ENCODE data around the gene LHX3. TPM values are rescaled to one million over a fixed set of nuclear protein-coding genes. Genes with fewer than 3 reads are reported as not detected.

The LHX3 gene
- total RNA-seq, 1 experiment from 2014 or later = 0.07 TPM

DNA sequence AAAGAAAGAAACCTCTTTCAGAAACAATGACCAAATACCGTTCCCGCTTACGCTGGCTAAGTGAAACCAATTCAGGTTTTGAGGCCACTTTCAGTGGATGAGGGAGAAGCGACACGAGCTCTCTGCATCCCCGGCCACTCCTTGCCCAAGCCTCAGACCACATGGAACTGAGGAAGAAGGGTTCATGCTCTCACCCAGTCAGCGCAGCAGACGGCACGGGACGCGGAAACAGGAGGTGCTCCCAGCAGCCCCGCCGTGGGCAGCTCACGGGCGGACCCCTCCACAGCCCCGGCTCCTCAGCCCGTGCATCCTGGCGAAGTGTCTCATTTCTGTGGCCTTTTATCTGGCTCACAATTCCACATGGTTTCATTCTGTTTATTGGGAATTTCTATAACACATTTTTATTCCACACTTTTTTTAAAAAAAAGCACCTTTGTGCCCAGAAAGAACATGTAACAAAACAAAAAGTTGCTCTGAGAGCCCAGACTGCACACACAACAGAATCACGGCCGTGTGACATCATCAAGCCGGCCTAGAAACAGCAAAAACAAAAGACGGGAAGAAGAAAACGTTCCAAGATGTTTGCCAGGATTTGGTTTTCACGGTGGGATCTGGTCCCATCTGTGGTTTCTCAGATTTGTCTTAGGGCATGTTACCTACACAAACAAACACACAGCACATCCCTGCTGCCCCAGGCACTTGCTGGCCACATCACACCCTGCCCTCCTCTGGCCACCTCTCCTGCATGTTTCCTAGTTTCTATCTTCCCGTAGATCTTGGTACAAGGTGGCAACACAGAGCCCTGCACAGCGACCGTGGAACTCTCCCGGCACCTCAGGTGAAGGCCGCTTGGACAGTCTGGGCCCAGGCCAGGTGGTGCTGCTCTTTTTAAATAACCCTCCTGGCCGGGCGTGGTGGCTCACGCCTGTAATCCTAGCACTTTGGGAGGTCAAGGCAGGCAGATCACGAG lies 24.5 kb upstream of the LHX3 start:
- DNase-seq (ENCODE audit: extremely low read depth, low read depth) = no peak

- peak; percentile 50 for DNase-seq (ENCODE audit: extremely low read depth, low read depth)
Observed at GRCh38 chr9:136228107-136228875, 23.4 kb upstream of the LHX3 start.

DNA sequence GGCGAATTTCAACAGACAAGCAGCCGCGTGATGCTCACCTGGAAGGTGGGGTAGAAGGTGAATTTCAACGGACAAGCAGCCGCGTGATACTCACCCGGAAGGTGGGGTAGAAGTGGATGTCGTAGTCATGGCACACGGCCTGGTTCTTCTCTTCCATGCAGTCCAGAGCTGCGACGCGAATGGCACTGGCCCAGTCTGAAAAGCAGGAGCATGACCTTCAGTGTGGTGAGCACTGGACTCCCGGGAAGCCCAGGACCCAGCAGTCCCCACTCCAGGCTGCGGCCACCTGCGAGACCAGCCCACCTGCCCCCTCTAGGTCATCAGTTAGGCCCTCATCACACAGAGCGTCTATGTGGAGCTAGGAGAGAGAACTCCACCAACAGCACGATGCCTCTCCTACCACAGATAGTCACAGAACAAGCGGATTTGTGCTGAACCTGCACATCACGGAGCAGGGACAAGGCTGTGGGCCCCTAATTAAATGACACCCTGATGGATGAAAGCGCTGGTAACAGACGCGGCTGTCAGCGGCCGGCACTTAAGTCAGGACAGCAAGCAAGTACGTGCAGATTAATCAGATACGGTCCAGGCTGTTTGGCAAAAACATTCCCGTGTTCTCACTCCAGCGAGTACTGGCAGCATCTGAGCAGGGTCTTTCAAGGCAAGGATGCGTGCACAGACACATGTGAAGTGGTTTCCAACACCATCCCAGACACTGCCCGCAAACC lies 21.9 kb upstream of the LHX3 start:
- DNase-seq (ENCODE audit: extremely low read depth, low read depth) = no peak

DNA sequence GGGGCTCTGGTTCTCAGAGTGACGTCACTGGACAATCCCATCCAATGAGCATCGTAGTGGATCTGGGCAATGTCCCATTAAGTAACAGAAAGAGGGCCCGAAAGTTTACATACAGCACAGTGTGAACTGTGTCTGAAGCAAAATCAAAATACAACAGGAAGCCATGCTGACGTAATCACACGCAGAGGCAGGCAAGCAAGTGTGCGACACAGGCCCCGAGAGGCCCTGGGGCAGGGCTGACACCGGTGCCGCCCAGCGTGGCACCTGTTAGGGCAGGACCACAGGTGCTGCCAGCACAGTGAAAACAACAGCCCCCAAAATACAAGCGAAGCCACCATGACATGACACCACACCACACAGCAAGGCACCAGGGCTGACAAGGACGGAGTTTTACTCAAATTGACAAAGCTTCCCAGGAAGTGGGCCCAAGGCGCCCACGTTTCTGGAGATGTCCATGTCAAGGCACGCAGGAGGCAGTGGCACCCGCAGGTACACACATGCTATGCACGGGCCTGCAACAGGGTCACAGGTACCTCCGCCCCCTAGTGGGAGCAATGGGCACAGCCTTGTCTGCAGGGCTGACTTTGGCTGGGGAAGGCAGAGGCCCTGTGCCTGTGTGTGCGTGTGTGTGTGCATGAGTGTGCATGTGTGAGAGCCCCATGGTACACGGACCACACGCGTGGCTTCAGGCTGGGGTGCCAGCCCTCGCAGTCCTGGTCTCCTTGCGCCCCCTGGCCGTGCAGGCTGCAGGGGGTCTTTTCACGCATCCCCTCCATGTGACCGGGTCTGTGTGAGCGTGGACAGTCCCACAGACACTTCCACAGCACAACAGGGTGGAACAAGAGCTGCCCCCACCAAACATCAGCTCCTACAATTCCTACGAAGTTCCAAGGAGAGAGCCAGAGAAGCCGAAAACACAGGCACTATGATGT lies 21.1 kb upstream of the LHX3 start:
- peak; percentile 52 for DNase-seq (ENCODE audit: extremely low read depth, low read depth)

- DNase-seq (ENCODE audit: extremely low read depth, low read depth) = no peak
Observed at GRCh38 chr9:136225366-136225747, 20.4 kb upstream of the LHX3 start.

- DNase-seq (ENCODE audit: extremely low read depth, low read depth) = no peak
Observed at GRCh38 chr9:136223871-136224640, 19.1 kb upstream of the LHX3 start.

DNA sequence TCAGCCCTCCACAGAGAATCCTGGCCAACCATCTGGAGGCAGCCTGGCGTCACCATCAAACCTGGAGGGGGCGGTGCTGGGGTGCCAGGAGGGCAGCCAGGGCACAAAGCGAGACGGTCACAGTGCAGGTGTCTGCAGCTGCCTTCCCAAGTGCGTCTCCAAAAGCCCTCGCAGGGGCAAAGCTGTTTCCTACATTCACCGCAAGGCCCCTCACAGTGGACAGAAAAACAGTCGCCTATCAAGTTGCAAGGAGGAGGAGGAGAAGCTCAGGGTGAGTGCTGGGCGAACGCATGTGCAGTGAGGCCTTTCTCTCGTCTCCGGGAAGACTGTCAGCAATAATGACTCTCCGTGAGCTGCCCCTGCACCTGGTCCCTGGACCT lies 18.0 kb upstream of the LHX3 start:
- no peak for DNase-seq (ENCODE audit: extremely low read depth, low read depth)

DNA sequence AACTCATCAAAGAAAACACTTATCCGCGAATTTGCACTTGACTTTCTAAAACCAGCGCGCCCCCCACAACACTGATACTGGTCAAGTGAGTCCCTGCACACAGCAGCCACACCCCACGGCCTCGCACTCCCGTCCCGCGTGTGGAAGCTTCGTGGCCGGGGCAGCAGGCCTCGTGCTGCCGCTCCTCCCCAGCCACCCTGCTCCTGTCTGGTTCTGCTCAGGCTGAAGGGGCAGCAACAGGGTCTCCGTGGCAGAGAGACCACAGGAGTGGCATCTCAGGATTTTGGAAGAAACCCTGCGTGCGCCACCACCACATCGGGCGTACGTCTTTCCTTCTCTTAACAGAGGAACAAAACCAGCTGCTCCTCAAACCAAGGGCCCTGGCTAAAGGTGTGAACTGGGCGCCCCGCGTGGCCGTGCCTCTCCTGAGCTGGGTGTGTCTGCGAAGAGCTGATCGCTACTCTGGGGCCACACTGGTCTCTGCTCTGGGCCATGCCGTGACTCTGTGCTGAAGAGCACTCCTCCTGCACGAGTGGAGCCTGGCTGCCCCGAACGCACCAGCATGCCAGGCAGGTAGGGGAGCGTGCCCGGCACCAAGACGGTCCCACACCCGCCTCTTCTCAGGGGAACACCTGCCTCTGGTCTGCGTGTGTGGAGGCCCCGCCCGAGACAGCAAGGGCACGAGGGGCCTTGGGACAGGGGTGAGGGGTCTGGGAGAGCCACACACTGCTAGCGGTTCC lies 17.4 kb upstream of the LHX3 start:
- DNase-seq (ENCODE audit: extremely low read depth, low read depth) = no peak

- DNase-seq (ENCODE audit: extremely low read depth, low read depth) = peak; percentile 50
Observed at GRCh38 chr9:136220017-136220729, 15.2 kb upstream of the LHX3 start.

DNA sequence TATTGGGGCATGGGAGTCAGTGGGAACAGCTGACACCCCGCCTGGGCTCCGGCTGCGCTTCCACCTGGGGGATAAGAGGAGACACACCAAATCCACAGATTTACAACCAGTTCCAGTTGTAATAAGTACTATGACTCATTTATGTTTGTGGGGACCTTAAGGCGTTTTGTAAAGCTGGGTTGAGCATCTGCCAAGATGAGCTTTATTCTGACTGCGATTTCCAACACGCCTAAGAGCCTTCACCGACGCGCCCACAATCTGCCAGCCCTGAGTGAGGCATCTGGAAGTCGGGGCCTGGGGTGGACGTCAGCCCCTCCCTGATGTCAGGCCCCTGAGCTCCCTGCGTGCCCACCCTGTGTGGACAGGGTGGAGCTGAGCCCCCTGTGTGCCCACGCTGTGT lies 14.3 kb upstream of the LHX3 start:
- no peak for DNase-seq (ENCODE audit: extremely low read depth, low read depth)

DNA sequence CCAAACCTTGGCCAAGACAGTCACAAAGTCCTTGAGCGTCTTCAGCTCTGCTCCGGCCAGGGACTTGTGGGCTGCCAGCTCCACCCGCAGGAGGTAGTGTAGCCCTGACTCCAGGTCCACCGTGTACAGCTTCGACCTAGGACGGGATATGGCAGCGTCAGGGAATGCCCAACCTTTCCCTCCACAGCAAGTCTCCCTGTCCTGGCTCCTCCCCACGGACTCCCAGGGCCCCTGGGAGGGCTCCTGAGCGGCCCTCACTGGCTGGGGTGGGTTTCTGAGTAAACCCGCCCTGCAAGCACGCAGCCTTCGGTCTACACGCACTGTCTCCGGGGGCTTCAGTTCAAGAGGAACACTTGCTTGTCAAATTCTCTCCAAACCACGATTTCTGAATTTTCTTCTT lies 13.7 kb upstream of the LHX3 start:
- DNase-seq (ENCODE audit: extremely low read depth, low read depth) = no peak

DNA sequence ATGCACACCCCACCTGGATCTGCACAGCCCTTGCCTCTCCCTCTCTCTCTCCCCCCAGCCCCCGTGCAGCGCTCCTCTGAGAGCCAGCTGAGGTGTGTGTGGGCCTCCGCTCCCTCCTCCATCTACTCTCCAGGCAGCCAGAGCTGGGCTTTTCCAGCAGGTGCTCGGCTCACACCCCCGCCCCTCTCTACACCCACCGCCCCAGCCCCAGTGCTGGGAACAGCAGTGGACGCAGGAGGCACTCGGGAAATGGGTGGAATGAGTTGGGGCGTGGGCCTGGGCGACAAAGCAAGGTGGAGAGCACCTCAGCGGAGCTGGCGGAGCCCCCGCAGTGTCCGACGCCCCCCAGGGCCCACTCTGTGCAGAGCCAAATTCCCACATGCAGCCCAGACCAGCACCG lies 13.3 kb upstream of the LHX3 start:
- no peak for DNase-seq (ENCODE audit: extremely low read depth, low read depth)

DNA sequence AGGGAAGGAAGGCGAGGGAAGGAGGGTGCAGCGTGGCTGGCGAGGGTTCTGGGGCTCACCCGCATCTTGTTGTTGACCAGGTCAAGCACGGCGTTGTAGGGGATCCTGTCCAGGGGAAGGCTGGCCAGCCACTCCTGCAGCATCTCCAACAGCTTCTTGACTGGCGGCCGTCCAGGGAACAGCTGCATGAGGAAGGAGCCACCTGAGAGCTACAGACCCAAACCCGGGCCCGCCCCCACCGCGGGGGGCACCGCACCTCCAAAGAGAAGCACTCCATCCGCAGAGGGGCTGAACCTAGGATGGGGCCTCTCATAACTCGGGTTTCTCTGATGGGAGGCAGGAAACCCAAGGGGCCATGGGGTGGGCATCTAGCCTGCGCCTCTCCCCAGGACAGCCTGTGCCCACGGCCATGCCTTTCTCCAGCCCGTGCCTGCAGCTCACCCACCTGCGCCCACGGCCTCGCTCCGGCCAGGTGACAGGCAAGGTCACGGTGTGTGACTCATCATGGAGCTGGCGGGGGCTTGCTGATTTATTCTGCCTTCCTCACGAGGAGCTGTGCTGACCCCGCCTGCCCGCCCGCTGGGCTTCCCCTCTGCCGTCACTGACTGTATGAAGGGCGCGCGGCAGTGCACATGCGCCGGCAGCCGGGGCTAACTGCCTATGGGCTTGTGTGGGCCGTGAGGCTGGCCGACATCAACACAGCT lies 11.8 kb upstream of the LHX3 start:
- no peak for DNase-seq (ENCODE audit: extremely low read depth, low read depth)

GRCh38 chr9:136213733-136214132 lies 8.8 kb upstream of the LHX3 start:
- DNase-seq (ENCODE audit: extremely low read depth, low read depth) = no peak

DNA sequence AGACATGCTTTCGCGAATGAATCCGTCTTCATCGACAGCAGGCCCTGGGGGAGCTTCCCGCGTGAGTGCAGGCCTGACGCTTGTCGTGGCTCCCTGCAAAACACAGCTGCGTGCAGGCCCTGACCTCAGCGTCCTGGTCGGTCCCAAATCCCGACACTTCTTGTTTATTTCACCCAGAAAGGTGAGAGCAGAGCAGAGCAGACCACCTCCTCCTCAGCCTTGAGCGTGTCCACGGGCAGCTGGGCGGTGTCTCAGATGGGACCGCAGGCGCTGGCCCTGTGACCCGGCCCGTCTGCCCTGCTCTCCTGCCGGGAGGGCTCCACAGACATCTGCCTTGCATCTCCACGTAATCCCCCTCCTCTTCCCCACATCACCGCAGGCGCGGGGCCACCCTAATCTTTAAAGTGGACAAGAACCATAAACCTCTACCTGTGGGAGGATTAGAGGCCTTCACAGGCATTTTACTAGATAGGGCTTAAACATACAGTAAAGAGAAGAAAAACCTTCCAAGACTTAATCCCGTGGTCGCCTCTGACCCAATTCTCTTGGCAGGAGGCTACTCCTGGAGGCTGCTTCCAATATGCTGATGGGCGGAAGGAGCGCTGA lies 7.5 kb upstream of the LHX3 start:
- DNase-seq (ENCODE audit: extremely low read depth, low read depth) = no peak

GRCh38 chr9:136211441-136212344 lies 6.8 kb upstream of the LHX3 start:
- DNase-seq (ENCODE audit: extremely low read depth, low read depth) = no peak

Measured in NCI-H460 (cell line).